HG02885 (cell line): ENCODE results near the gene SPATA12.
"Not testable (repeated sequence)": the region's sequence is repeated elsewhere in the genome, so short reads cannot be mapped to it uniquely, and the experiment has no call there.

Source experiments
- ATAC-seq: cut with Tn5 transposase; IDR thresholded peaks from one replicate; pipeline ENCODE4 v1.9.1; 2021; ENCODE audit warnings: mild to moderate bottlenecking; ENCODE audit not compliant: unreplicated experiment, poor library complexity

SPATA12 gene

GRCh38 chr3:57080171-57080570, 19.7 kb downstream of the SPATA12 start:
- ATAC-seq, result no peak

- ATAC-seq, result no peak
Observed at GRCh38 chr3:57081173-57081572, 20.7 kb downstream of the SPATA12 start.

GRCh38 chr3:57082481-57082880, 22.0 kb downstream of the SPATA12 start:
- ATAC-seq, result no peak

- not testable (repeated sequence) for ATAC-seq
Observed at GRCh38 chr3:57083266-57083995, 23.0 kb downstream of the SPATA12 start.

GRCh38 chr3:57085211-57085610, 24.7 kb downstream of the SPATA12 start:
- no peak for ATAC-seq

- no peak for ATAC-seq
Observed at GRCh38 chr3:57086201-57086600, 25.7 kb downstream of the SPATA12 start.

- no peak for ATAC-seq
Observed at GRCh38 chr3:57087361-57088092, 27.1 kb downstream of the SPATA12 start.

- no peak for ATAC-seq
Observed at GRCh38 chr3:57088503-57088902, 28.0 kb downstream of the SPATA12 start.

GRCh38 chr3:57089043-57089442, 28.6 kb downstream of the SPATA12 start:
- ATAC-seq, result no peak

- ATAC-seq, result no peak
Observed at GRCh38 chr3:57091521-57092273, 31.2 kb downstream of the SPATA12 start.

- no peak for ATAC-seq
Observed at GRCh38 chr3:57093489-57093888, 33.0 kb downstream of the SPATA12 start.

GRCh38 chr3:57093971-57094535, 33.6 kb downstream of the SPATA12 start:
- ATAC-seq, result no peak

- no peak for ATAC-seq
Observed at GRCh38 chr3:57094575-57094974, 34.1 kb downstream of the SPATA12 start.

- ATAC-seq, result no peak
Observed at GRCh38 chr3:57095363-57095762, 34.9 kb downstream of the SPATA12 start.

GRCh38 chr3:57097536-57097935, 37.1 kb downstream of the SPATA12 start:
- no peak for ATAC-seq

GRCh38 chr3:57098418-57099310, 38.2 kb downstream of the SPATA12 start:
- no peak for ATAC-seq

GRCh38 chr3:57100046-57100695, 39.7 kb downstream of the SPATA12 start:
- ATAC-seq, result peak; percentile 54

- no peak for ATAC-seq
Observed at GRCh38 chr3:57105585-57105984, 45.1 kb downstream of the SPATA12 start.

- ATAC-seq, result no peak
Observed at GRCh38 chr3:57108684-57109083, 48.2 kb downstream of the SPATA12 start.
